Brain pericyte (primary cell): ENCODE data around the gene GCLM.
"Not testable (repeated sequence)": the region's sequence is repeated elsewhere in the genome, so short reads cannot be mapped to it uniquely, and the experiment has no call there.

Experiments
- DNase-seq: peaks from one replicate; pipeline ENCODE4 v3.0.0-alpha.2; 2012; ENCODE audit warnings: low read depth, low spot score

The GCLM gene

DNA sequence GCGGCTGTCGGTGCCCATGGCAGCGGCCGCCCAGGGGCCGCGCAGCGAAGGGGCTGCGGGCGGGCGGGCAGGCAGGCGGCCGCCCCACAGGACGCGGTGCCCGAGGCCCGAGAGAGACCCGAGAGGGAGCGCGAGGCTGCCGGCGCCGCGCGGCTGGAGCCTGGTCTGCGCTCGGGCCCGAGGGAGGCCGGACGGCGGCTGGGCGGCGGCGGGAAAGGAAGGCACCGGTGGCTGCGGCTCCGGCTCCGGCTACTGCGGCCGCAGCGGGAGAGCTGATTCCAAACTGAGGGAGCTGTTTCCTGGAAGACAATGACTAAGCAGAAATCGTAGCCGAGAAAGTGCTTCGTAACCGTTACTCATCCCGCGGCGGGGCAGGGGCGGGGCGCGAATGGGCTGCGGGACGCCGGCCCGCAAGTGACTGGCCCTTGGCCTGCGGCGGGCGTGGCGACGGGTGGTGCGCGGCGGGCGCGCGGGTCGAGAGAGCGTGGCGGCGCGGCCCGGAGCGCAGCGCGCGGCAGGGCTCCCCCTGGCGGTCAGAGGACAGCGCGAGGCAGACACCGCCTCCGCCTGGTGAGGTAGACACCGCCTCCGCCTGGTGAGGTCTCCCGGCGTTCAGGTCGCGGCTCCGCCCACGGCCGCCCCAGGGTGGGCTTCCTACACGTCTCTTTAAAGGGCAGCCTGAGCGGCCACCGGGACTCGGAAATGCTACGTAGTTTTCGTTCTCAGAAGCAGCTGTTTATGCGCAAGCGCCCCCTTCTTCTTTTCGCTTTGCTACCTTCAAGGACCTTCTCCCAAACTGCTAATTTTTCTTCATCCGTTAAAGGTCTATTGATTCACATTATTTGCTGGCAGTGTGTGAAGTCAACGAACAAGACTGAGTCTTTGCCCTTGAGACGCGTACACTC is at the start of gene GCLM:
TSS of gene GCLM (minus strand) at position 285 of the 905 bp plus-strand sequence. CDS start at position 18, 267 bp downstream.
- DNase-seq = peak; percentile 80

- DNase-seq = no peak
Observed at GRCh38 chr1:93958726-93959100, 49.5 kb upstream of the GCLM start.

DNA sequence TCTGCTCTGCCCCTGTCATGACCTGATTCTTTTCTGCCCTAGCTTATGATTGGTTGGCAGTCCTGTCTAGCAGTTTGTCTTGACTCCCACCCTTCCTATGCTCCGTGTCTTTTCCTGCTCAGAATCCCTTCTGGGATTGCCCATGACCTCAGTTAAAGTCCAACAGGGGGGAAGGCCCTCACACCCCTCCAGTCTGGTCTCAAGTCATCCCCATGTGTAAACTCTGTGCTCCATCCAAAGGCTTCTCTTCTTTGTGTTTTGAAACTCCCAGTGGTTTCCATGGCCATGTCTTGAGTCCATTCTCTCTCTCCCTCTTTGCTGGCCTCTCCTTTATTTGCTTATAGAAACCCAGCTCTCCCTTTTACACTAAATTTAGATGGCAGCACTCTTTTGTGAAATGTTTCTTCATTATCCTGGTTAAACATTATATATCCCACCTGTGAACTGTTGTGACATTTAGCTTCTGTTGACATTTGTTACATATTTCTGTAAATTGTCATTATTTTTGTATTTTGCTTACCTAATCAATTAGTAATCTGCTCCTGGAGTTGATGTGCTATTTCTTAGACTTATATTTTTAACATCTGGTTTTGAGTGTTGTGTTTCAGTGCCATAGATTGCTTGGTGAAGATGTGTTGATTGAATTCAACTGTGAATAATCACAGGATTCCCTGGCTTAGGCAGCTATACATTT is 48.9 kb upstream of the GCLM start:
- DNase-seq = no peak

- DNase-seq = no peak
Observed at GRCh38 chr1:93955765-93956164, 46.5 kb upstream of the GCLM start.

GRCh38 chr1:93947002-93947686 is 37.9 kb upstream of the GCLM start:
- DNase-seq = not testable (repeated sequence)

DNA sequence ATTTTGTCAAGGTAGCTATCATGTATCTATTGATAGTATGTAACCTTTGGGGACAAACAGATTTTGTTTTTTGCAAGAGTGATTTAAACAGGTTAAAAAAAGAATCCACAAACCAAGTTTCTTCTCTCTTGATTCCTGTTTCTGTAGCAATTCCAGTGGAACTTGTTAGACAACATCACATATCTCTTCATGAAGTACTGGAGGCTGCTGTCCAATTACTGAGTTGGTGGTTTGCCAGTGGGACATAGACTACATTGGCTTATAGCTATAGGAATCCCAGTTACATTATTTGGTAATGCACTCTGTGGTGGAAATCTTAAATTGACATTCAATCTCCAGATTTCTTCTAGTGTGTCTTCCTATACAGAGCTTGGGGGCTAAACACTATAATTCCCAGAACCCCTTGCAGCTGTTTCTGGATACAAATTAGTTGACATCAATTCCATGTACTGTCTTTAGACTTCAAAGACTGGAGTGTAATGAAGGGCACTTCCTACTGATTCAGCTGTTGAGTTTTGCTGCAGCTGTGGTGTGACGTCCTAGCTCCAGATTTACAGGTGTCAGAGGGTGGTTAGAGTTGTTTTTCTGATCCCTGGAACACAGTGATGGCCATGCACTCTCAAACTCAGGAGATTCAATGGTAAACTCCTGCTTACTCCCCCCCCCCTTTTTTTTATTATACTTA is 29.4 kb upstream of the GCLM start:
- DNase-seq = no peak

- DNase-seq = no peak
Observed at GRCh38 chr1:93937997-93938396, 28.8 kb upstream of the GCLM start.

- DNase-seq = no peak
Observed at GRCh38 chr1:93925206-93925605, 16.0 kb upstream of the GCLM start.

GRCh38 chr1:93919780-93920179 is 10.6 kb upstream of the GCLM start:
- DNase-seq = no peak

GRCh38 chr1:93917302-93917701 is 8.1 kb upstream of the GCLM start:
- DNase-seq = no peak

DNA sequence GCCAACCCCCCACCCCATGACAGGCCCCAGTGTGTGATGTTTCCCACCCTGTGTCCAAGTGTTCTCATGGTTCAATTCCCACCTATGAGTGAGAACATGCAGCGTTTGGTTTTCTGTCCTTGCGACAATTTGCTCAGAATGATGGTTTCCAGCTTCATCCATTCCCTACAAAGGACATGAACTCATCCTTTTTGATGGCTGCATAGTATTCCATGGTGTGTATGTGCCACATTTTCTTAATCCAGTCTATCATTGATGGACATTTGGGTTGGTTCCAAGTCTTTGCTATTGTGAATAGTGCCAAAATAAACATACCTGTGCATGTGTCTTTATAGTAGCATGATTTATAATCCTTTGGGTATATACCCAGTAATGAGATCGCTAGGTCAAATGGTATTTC is 1.6 kb upstream of the GCLM start:
- not testable (repeated sequence) for DNase-seq

- no peak for DNase-seq
Observed at GRCh38 chr1:93910305-93910704, 1.1 kb upstream of the GCLM start.

- DNase-seq = no peak
Observed at GRCh38 chr1:93908394-93909145, 660 bp downstream of the GCLM start.

DNA sequence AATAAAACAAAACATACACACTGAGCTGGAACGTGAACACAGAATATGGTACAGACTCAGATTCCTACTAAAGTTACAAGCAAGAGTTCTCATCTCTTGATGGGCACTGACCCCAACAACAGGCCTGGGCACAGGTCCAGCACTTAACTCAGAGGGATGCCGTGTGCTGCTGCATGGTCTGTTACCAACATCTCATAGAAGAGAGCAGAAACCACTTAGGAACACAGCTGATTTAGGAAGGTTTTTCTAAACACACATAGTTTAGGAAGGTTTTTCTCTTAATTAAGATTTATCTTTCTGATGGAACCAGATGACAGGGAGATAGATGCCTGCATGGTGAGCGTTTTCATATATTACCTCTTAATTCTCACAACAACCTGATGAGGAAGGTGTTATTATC is 1.5 kb downstream of the GCLM start:
- DNase-seq = peak; percentile 56

DNA sequence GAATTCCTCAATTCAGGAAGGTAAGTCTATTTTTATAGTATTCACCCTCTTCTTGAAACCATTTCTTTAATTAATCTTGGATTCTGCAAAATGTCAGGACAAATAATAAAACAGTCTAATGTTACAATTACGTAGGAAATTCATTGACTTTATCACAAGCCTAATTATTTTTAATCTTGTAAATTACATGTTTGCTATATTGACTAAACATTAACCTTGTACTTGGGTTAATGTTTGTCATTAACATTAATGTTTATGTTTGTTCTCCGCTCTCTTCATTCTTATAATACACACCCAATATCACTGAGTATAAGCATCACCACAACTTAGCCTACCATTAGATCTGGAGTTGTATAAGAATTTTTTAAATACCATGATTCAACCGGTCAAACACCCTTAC is 2.8 kb downstream of the GCLM start:
- no peak for DNase-seq

DNA sequence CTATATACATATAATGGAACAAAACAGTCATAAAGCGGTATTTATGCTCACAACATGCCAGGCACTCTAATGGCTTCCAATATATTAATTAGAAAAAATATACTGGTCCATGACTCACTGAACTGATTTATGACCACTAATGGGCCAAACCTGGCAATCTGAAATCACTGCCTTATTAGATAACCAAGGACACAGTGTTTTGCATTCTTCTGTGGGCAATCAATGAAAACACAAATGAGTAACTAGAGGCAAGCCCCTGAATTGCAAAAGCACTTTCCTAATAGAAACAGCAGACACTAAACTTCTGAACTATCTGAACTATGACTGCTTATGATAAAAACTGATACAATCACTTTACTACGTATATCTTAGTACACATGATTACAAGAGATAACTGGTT is 3.5 kb downstream of the GCLM start:
- no peak for DNase-seq

GRCh38 chr1:93905051-93905450 is 4.2 kb downstream of the GCLM start:
- DNase-seq = no peak

DNA sequence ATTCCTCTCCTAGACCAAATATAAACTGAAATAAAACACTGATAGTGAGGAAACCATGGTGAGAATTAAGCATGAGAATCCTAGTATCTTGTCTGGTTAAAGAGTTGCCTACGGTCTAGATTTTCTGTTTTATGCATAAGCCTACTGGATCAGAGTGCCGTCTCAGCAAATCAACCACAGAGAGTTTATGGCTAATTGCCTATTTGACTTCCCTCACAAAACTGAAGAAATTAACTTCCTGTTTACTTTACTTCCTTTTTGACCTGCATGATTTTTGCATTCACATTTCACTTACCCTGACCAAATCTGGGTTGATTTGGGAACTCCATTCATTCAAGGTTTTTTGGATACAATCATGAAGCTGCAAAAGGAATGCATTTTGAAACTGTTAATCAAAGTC is 5.0 kb downstream of the GCLM start:
- no peak for DNase-seq

- DNase-seq = no peak
Observed at GRCh38 chr1:93900723-93901504, 8.3 kb downstream of the GCLM start.

DNA sequence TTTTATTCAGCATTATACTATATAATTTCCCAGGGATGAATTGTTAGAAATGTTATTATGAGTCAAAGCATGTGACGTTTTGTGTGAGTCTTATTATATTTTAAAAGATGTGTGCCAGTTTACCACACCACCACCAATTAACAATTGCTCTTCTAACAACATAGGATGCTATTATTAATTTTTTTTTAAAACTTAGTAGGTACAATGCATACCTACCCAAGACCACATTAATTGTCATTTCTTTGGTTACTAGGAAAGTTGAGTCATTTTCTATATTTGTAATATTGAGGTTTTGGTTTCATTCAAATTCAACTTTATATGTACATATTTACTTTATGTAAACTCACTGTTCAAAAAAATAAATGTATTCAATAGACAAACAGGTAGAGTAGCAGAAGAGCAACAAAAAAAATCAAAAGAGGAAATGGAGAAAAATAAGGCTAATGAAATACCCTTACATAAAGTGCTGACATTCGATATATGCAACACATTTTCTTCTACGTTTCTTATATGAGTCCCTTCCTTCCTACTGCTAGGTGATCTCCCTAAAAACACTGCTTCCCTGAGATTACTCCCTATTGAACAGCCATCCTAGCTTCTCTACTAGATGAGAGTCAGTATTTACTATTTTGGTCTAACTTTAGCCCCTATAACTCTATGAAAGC is 9.6 kb downstream of the GCLM start:
- DNase-seq = no peak
